NCI-H526 (cell line): Measurements from ENCODE around the gene VKORC1.
"Not testable (repeated sequence)": the region's sequence is repeated elsewhere in the genome, so short reads cannot be mapped to it uniquely, and the experiment has no call there.

Source experiments
- DNase-seq, 2 experiments: peaks; one replicate each; lab custom pipeline; 2025; lab: John Stamatoyannopoulos, UW

Gene VKORC1

GRCh38 chr16:31094424-31095120, at the start of gene VKORC1:
VKORC1 (minus strand) TSS chr16:31094797; CDS start chr16:31094729, 68 bp downstream.
- DNase-seq = peak; percentile 97 to 99

- no peak for DNase-seq
Measured at GRCh38 chr16:31143694-31144148, 49.1 kb upstream of the VKORC1 start.

GRCh38 chr16:31143011-31143693, 48.6 kb upstream of the VKORC1 start:
- DNase-seq = no peak

- peak; percentile 94 to 99 for DNase-seq
Measured at GRCh38 chr16:31142109-31143010, 47.8 kb upstream of the VKORC1 start.

GRCh38 chr16:31141489-31142108, 47.0 kb upstream of the VKORC1 start:
- DNase-seq = no peak

GRCh38 chr16:31141071-31141469, 46.5 kb upstream of the VKORC1 start:
- DNase-seq = not testable (repeated sequence)

GRCh38 chr16:31138621-31139578, 44.3 kb upstream of the VKORC1 start:
- no peak for DNase-seq

GRCh38 chr16:31136822-31137499, 42.4 kb upstream of the VKORC1 start:
- DNase-seq = not testable (repeated sequence)

GRCh38 chr16:31136287-31136662, 41.7 kb upstream of the VKORC1 start:
- no peak for DNase-seq

DNA sequence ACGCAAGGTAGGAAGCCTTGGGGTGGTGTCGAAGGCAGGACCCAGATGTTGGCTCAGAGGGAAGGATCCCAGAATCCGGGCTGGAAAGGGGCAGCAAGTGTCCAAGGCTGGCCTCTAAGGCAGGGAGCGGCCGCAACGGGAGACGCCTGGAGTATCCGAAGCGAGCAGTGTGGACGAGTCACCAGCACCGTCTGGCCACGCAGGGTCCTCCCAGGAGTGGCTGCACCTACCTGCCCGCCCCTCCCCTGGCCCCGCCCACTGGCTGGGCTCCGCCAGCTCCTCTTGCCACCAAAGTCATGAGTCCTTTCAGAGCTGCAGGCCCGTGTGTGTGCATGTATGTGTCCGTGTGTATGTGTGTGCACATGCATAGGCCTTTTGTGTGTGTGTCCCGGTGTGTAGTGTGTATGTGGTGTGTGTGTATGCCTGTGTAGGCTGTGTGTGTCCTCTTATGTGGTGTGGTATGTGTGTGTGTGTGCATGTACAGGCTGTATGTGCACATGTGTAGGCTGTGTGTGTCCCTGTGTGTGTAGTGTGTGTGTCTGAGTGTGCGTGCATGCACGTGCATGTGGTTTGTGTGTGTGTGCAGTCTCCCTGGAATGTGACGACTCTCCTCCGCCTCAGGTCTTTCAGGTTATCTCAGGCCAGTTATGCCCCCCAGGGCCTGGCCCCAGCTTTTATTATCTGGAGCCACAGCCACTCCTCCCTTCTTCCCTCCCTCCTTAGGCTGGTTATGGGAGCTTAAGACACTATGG, 41.1 kb upstream of the VKORC1 start, which contains the start of gene PRSS8:
PRSS8 (minus strand) TSS at position 193 of the 752 bp plus-strand sequence. CDS start 229 bp downstream, outside the sequence.
- DNase-seq = peak in 1 of 2 experiments; percentile 62

- DNase-seq = peak; percentile 21 to 41
Measured at GRCh38 chr16:31134625-31135534, 40.3 kb upstream of the VKORC1 start.

DNA sequence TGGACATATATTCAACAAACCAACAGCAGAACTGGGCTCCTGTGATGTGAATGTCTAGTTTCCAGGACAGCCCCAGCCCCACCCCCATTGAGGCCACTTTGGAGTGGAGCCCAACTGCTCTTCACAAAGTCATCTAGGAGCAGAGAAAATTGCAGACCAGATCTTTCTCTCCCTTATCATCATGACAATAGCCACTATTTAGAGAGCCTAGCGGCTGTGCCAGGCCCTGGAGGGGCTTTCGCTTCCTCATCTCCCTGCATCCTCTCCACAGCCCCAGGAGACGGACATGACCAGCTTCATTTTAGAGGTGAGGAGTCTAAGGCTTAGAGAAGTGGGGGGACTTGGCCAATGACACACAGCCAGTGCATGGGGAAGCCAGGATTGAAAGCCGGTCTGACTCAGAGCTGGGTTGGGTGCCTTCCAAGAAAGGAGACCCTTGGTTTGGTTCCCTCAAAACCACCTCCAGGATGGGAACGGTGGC, 39.5 kb upstream of the VKORC1 start:
- DNase-seq = no peak

DNA sequence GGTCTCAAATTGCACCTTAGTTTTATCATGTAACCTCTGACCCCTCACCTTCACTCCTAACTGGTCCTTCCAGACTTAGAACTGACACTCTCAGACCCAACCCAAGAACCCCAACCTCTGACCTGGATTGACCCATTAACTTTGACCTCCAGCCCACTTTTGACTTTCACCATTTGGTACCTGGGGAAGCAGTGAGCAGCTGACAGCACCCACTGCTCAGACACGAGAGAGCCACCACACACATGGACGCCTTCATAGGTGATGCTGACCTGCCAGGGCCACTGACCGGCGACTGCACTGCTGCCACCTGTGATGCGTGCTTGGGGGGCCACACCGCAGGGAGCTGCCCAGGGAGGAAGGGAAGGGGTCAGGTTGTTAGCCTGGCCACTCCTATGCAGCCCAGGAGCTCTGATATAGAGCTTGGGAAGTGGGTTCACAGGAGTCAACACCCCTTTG, 38.5 kb upstream of the VKORC1 start:
- no peak for DNase-seq

DNA sequence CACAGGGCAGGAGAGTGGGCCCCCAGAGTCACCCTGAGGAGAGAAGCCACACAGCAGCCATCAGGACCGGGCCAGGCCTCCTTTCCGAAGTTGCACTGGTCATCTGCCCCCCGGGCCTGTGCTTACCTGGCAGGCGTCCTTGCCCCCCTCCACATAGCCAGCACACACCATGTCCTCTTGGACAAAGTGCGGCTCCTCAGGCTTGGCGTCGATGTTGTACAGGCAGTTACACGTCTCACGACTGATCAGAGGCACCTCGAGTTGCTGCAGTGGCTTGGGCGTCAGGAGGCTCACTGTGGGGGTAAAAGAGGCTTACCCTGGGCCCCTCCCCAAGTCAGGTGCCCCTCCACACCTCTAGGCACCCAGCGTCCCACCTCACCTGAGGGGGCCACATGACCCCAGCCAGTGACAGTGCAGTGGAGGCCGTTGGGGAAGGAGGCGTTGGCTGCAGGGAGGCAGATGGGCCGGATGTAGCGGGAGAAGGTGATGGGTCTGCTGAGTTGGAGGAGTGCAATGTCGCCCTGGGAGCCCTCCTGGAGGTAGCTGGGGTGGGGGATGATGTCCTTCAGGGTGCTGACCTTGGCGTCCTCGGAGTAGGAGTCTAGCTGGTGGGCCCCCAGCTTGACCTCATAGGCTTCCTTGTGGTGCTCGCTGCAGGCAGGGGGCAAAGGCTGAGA, 37.8 kb upstream of the VKORC1 start:
- DNase-seq = no peak

DNA sequence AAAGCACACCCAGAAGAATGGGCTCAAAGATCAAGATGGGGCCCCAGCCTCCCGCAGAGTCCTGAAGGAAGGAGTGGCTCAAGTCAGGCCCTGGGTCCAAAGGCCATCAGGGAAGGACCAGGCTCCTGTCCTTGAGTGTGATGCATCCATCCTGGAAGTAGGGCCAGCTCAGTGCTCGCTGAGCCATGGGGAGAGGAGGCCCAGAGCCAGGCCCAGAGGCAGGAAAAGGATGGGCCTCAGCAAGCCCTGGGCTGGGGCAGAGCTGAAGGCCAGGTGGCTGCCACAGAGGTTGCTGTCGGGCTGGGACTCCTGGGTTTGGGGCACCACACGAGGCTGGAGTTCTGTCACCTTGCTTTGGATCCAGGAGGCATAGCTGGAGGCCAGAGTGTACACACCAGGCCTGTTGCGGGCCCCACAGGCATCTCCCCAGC, 37.3 kb upstream of the VKORC1 start:
- no peak for DNase-seq

GRCh38 chr16:31131416-31131815, 36.8 kb upstream of the VKORC1 start:
- no peak for DNase-seq

DNA sequence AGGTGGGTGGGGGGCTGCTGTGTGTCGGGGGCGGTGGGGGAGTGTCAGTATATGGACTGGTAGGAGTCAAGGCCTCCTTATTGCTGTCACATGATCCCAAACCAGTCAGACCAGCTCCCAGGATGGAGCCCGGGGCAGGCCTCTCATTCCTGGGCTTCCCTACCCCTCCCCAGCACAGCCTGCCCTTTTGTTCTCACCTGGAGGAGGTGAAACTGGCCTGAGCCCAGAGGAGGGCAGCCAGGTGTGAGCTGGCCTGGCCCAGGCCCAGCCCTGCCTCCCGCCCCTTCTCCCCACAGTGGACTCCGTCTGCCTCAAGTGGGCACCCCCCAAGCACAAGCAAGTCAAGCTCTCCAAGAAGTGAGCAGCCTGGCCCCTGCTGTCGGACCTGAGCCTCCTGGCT, 36.3 kb upstream of the VKORC1 start:
- no peak for DNase-seq
